Fibroblast of the conjunctiva (primary cell): ENCODE measurements around the gene MBIP.

Source experiments
- DNase-seq: peaks from one replicate; pipeline ENCODE4 v3.0.0-alpha.2; 2010; ENCODE audit warnings: low read depth

MBIP gene

GRCh38 chr14:36264107-36264506, 56.3 kb downstream of the MBIP start:
- DNase-seq: no peak

- DNase-seq: no peak
Observed at GRCh38 chr14:36260970-36261640, 59.3 kb downstream of the MBIP start.

- DNase-seq: no peak
Observed at GRCh38 chr14:36258241-36258640, 62.2 kb downstream of the MBIP start.

GRCh38 chr14:36256126-36256801, 64.2 kb downstream of the MBIP start:
- DNase-seq: no peak

GRCh38 chr14:36254020-36254624, 66.3 kb downstream of the MBIP start:
- DNase-seq: no peak
